Heart right ventricle (tissue), 16 donors: ENCODE data around the gene DYNC2I2. TPM values are rescaled to one million over a fixed set of nuclear protein-coding genes. Genes with fewer than 3 reads are reported as not detected.
A peak's percentile ranks its signal among the peaks of the same experiment; 100 is the strongest.

Experiments used
- ATAC-seq, 8 donors: fragments of 200-7000 bp; cut with Tn5 transposase; one replicate each; pipeline ENCODE4 v1.9.1; 2020; ENCODE audit warnings: mild to moderate bottlenecking in 8 of 8, moderate library complexity in 8 of 8, moderate number of reproducible peaks in 1 of 8
- DNase-seq, 2 donors: peaks; one replicate each; pipeline ENCODE4 v3.0.0-alpha.2; 2020
- H3K27ac ChIP-seq, 10 donors: fragments of 200-600 bp; sonication (generic) in 2 of 10; one replicate each; pipeline versions ENCODE4 v1.5.0 to v1.8.0; 2020 to 2022; ENCODE audit warnings: mild to moderate bottlenecking in 3 of 10
- H3K27me3 ChIP-seq, 7 donors: fragments of 200-600 bp; one replicate each; pipeline ENCODE4 v1.8.0; 2021 to 2022; ENCODE audit warnings: mild to moderate bottlenecking in 2 of 7
- H3K36me3 ChIP-seq, 9 donors: fragments of 200-600 bp; sonication (generic) in 1 of 9; one replicate each; pipeline versions ENCODE4 v1.5.0 to v1.8.0; 2020 to 2022; ENCODE audit warnings: mild to moderate bottlenecking in 2 of 9
- H3K4me1 ChIP-seq, 9 donors: fragments of 200-600 bp; sonication (generic) in 1 of 9; one replicate each; pipeline versions ENCODE4 v1.5.0 to v1.8.0; 2020 to 2022; ENCODE audit warnings: mild to moderate bottlenecking in 4 of 9
- H3K4me3 ChIP-seq, 10 donors: fragments of 200-600 bp; sonication (generic) in 2 of 10; one replicate each; pipeline versions ENCODE4 v1.5.0 to v1.8.0; 2020 to 2022; ENCODE audit warnings: mild to moderate bottlenecking in 7 of 10, moderate library complexity in 2 of 10
- H3K9me3 ChIP-seq, 11 donors: fragments of 200-600 bp in 10 of 11; sonication (generic) in 2 of 11; one replicate each; pipeline versions ENCODE4 v1.5.0 to v1.8.0; 2013 to 2022; ENCODE audit warnings: mild to moderate bottlenecking in 2 of 11, control low read depth in 1 of 11, moderate library complexity in 1 of 11
- CTCF ChIP-seq, 9 donors: fragments of 200-600 bp; sonication (generic) in 2 of 9; IDR thresholded peaks; one replicate each; pipeline versions ENCODE4 v1.5.0 to v1.8.0; 2021 to 2022; ENCODE audit warnings: antibody characterized with exemption in 9 of 9, mild to moderate bottlenecking in 5 of 9, moderate library complexity in 1 of 9
- WGBS, 2 donors: extraction: QIAGEN DNeasy Blood & Tissue Kit; methylation state at CpG; one replicate each; pipeline ENCODE4 v1.1.7; 2013; ENCODE audit warnings: inconsistent platforms in 1 of 2; 5-methylcytosine and 5-hydroxymethylcytosine counted together
- intact Hi-C, 10 donors: fragments of 100-400 bp; cut with DNase I; formaldehyde crosslinking; loops; one replicate each; pipeline versions ENCODE4 v1.11.1 to v1.14.2; 2022
- polyA plus RNA-seq, 2 donors: library from polyadenylated mRNA; stranded (reverse); fragments of 200-250 nt; gene quantifications; one replicate each; pipeline ENCODE4 v1.2.3, GENCODE V29; 2013
- total RNA-seq, 10 donors: library from RNA; stranded (reverse); fragmentation: NEBNext Ultra II Directional in 3 of 10; extraction: Animal tissue kit (Norgen Biotek cat#: 25700) in 3 of 10; gene quantifications; one replicate each; pipeline versions ENCODE4 v1.2.1 to v1.2.4, GENCODE V29; 2021 to 2023
- donor health status: Arrhythmogenic right ventricular cardiomyopathy.
- donor health status: ischemic (EF 13 %, LVEDD 7.1; RV severe dilation, severe dysfunction).
- donor health status: healthy with polysubstance abuse.
- donor health status: DM: no; HTN: yes; CAD: no.
- donor health status: DM: no; HTN: no; CAD: no.
- donor health status: ischemic (EF 25% LVEDD 6.9; RV normal size, moderate dysfunction).
- donor health status: ischemic (EF 25% LVEDD 5.7; RV mildly dilated, moderate dysfunction).
- donor health status: healthy.
- donor health status: DM: yes; HTN: yes; CAD: no.
- donor health status: Ischemic cardiomyopathy.
- donor health status: ischemic (EF 35%, LVEDD 5.7; RV mildly dilated, moderate dysfunction).
- donor health status: nonischemic (EF 11% LVEDD 7.7; RV severe dilation, severe dysfunction).
- donor health status: DM: yes; HTN: yes; CAD: no.
- donor health status: PGD.
- donor health status: ischemic (EF 29% LVEDD 5.4; RV normal size, mild dysfunction).
- donor health status: nonischemic (EF 23%, LVEDD 6.1; RV moderate dilation, normal function).

The DYNC2I2 gene
- total and polyA plus RNA-seq, 12 donors: 22.1 to 83.2 (median 31.3) TPM

- DNase-seq: no peak
- Histone ChIP-seq H3K27ac (peak overlapping the region in 7 of 10 donors; percentile 67 to 96 (median 78)), H3K27me3 (no peaks in the 10 kb centered on the region), H3K4me3 (peak overlapping the region; percentile 47 to 91 (median 75)), H3K9me3 (no peaks in the 10 kb centered on the region), H3K4me1 (peaks cover 2 to 44% (median 23%) of the 10 kb centered on the region in 9 donors), H3K36me3 (peaks cover 0 to 48% (median 33%) of the 10 kb centered on the region in 9 donors)
- no peak for ATAC-seq
- WGBS, 2 donors: 15 to 16% methylated on average over 5 of the region's 5 CpGs
- no peak for TF ChIP-seq CTCF (IDR thresholded peaks at IDR 0.05)
- intact Hi-C loops: no loop called here
These were observed 34.0 kb upstream of the DYNC2I2 start for GRCh38 chr9:128690684-128691034.

DNA sequence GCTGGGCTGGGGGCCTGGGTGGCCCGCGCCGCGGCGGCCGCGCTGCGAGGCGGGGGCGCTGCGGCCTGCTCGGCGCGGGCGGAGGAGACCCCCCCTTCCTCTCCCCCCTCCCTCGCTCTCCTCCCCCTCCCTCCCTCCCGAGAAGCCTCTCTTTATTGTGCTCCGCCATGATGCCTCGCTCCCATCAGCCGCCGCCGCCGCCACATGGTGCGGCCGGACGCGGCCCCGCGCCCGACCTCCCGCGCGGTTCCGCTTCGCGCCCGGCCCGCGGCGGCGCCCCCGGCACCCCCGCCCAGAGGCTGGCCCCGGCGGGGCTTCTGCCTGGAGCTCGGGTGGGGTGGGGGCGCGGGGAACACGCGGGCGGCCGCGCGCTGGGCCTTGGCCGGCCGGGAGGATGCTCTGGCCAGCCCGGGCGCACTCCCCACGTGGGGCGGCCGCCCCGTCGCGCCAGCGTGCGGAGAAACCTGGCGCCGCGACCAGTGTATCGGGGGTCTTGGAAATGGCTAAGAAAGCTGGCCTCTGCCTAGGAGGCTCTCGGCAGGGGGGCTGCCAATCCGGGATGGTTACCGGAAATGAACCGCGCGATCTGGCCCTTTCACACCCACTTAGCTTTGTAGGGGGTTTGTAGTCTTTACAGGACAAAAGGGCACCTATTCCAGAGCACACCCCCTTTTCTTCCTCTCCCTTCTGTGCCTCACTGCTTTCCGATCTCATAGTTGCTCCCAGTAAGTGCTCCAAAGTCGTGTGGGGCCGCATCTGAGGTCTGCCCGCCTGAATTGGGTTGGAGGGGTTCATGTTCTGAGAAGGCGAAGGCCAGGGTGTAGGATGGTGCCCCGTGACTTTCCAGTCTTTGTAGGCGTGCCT is 33.4 kb upstream of the DYNC2I2 start:
- peaks cover 0 to 42% (median 33%) of the 10 kb centered on the region in 9 donors for H3K36me3 ChIP-seq
- no peaks in the 10 kb centered on the region for H3K9me3 ChIP-seq
- H3K27me3 ChIP-seq: no peaks in the 10 kb centered on the region
- TF ChIP-seq CTCF (IDR thresholded peaks at IDR 0.05): no peak
- intact Hi-C loops: loop anchor here in 6 of 10 donors (2.0 to 10.0 kb wide), 5 partner anchors 33 to 937 kb away; partner anchors contain the start of genes DYNC2I2 (in 2 of the 6), DOLK (in 1 of the 6), NTMT1 (in 1 of the 6) and NUP188 (in 1 of the 6)
- DNase-seq (peak; percentile 36 to 52), ATAC-seq (peak in 1 of 8 donors; percentile 1)
- H3K4me3 ChIP-seq: peak overlapping the region; percentile 47 to 91 (median 75)
- WGBS, 2 donors: 1 to 2% methylated on average over 41 to 79 of the region's 83 CpGs
- H3K27ac ChIP-seq: peak overlapping the region in 9 of 10 donors; percentile 36 to 96 (median 74)
- peaks cover 5 to 50% (median 23%) of the 10 kb centered on the region in 9 donors for H3K4me1 ChIP-seq

DNA sequence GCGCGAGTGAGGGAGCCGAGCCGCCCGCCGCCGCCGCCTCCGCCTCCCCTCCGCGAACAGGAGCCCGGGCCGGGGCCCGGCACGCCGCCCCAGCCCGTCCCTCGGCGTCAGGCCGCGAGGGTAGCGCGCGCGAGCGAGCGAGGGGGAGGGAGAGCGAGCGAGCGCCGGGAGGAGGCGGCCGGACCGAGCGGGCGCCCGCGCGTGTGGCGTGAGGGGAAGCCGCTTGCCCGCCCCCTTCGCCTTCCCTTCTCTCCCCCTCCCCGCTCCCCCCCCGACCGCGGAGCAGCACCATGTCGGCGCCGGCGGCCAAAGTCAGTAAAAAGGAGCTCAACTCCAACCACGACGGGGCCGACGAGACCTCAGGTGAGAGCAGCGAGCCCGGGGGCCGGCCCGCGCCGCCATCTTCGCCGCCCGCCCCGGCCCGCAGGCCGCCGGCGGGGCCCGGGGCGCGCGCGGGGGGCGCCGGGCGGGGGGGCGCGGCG is 32.7 kb upstream of the DYNC2I2 start:
- H3K27me3 ChIP-seq: no peaks in the 10 kb centered on the region

More for the DNA sequence above, 32.7 kb upstream of the DYNC2I2 start:
- intact Hi-C loops: loop anchor here in 6 of 10 donors (2.0 to 10.0 kb wide), 5 partner anchors 33 to 938 kb away; partner anchors contain the start of genes DYNC2I2 (in 2 of the 6), DOLK (in 1 of the 6), NTMT1 (in 1 of the 6) and NUP188 (in 1 of the 6)
- Histone ChIP-seq H3K27ac (peak overlapping the region; percentile 86 to 98 (median 96)), H3K9me3 (no peaks in the 10 kb centered on the region), H3K4me1 (peaks cover 10 to 57% (median 28%) of the 10 kb centered on the region in 9 donors), H3K36me3 (peaks cover 0 to 34% (median 31%) of the 10 kb centered on the region in 9 donors), H3K4me3 (peak overlapping the region; percentile 53 to 91 (median 75))
- DNase-seq: peak; percentile 55 to 72
- TF ChIP-seq CTCF (IDR thresholded peaks at IDR 0.05): no peak
- peak in 5 of 8 donors; percentile 4 to 44 (median 12) for ATAC-seq
- WGBS, 2 donors: 1 to 4% methylated on average over 5 to 72 of the region's 80 CpGs
